ENCODE results near the gene MMP25.

Gene MMP25

GRCh38 chr16:3017344-3017743 lies 29.0 kb upstream of the MMP25 start:
- no peak for TF ChIP-seq CTCF (IDR thresholded peaks at IDR 0.05; ENCODE audit: low read length, missing control alignments)
- no peak for DNase-seq (ENCODE audit: low read depth)
- no peak overlapping the region for H3K4me3 ChIP-seq (replicated peaks; ENCODE audit: low read depth, low read length)

- TF ChIP-seq CTCF (IDR thresholded peaks at IDR 0.05; ENCODE audit: low read length, missing control alignments): peak; percentile 7
- H3K4me3 ChIP-seq (replicated peaks; ENCODE audit: low read depth, low read length): no peak within 1 kb of the TSS
- DNase-seq (ENCODE audit: low read depth): no peak
Observed at GRCh38 chr16:3017794-3018506, 28.4 kb upstream of the MMP25 start, which contains the start of gene CLDN6. TSS of gene CLDN6 (minus strand) at chr16:3018183. CDS start at chr16:3016021, 2,162 bp downstream.

GRCh38 chr16:3019594-3020246 lies 26.6 kb upstream of the MMP25 start:
- TF ChIP-seq CTCF (IDR thresholded peaks at IDR 0.05; ENCODE audit: low read length, missing control alignments): no peak
- H3K4me3 ChIP-seq (replicated peaks; ENCODE audit: low read depth, low read length): peak overlapping the region; percentile 80
- no peak for DNase-seq (ENCODE audit: low read depth)

- peak; percentile 65 for DNase-seq (ENCODE audit: low read depth)
- H3K4me3 ChIP-seq (replicated peaks; ENCODE audit: low read depth, low read length): peak within 1 kb of the TSS; percentile 80
- no peak for TF ChIP-seq CTCF (IDR thresholded peaks at IDR 0.05; ENCODE audit: low read length, missing control alignments)
Observed at GRCh38 chr16:3020247-3020603, 26.1 kb upstream of the MMP25 start, which contains the start of gene TNFRSF12A. TSS of gene TNFRSF12A (plus strand) at chr16:3020368. CDS start at chr16:3020398, 30 bp downstream.

- DNase-seq (ENCODE audit: low read depth): peak; percentile 81
- H3K4me3 ChIP-seq (replicated peaks; ENCODE audit: low read depth, low read length): peak overlapping the region; percentile 80
- TF ChIP-seq CTCF (IDR thresholded peaks at IDR 0.05; ENCODE audit: low read length, missing control alignments): no peak
Observed at GRCh38 chr16:3020604-3021448, 25.5 kb upstream of the MMP25 start.

GRCh38 chr16:3021449-3022207 lies 24.7 kb upstream of the MMP25 start:
- peak overlapping the region; percentile 80 for H3K4me3 ChIP-seq (replicated peaks; ENCODE audit: low read depth, low read length)
- DNase-seq (ENCODE audit: low read depth): peak; percentile 76
- peak; percentile 20 for TF ChIP-seq CTCF (IDR thresholded peaks at IDR 0.05; ENCODE audit: low read length, missing control alignments)
